ENCODE measurements around the gene SHMT2. TPM values are rescaled to one million over a fixed set of nuclear protein-coding genes. Genes with fewer than 3 reads are reported as not detected.

Gene SHMT2
- total RNA-seq, 1 donor from 2014 or later, result 54.0 TPM

DNA sequence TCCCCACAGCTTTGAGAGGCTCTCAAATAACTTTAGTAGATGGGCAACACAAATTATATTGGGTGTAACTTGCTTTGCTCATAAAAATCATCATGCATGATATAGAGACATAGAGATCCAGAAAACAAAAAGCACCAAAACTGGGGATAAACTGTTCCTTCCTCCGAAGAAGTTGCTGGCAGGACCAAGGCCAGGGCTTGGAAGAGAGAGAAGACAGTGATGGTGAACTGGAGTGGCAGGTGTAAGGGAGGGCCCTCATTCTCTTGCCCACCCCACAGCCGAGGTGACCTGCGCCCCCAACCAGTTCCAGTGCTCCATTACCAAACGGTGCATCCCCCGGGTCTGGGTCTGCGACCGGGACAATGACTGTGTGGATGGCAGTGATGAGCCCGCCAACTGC, 28.3 kb upstream of the SHMT2 start:
- no peaks in the 10 kb centered on the region for H3K4me1 ChIP-seq
- peaks cover 0 to 98% of the 10 kb centered on the region in 2 donors for H3K36me3 ChIP-seq
- no peaks in the 10 kb centered on the region for H3K27me3 ChIP-seq
- DNase-seq (ENCODE audit: extremely low spot score in 2 of 2), result no peak
- no peak overlapping the region for H3K4me3 ChIP-seq
- H3K9me3 ChIP-seq, result no peaks in the 10 kb centered on the region
- TF ChIP-seq, protein P1, sequence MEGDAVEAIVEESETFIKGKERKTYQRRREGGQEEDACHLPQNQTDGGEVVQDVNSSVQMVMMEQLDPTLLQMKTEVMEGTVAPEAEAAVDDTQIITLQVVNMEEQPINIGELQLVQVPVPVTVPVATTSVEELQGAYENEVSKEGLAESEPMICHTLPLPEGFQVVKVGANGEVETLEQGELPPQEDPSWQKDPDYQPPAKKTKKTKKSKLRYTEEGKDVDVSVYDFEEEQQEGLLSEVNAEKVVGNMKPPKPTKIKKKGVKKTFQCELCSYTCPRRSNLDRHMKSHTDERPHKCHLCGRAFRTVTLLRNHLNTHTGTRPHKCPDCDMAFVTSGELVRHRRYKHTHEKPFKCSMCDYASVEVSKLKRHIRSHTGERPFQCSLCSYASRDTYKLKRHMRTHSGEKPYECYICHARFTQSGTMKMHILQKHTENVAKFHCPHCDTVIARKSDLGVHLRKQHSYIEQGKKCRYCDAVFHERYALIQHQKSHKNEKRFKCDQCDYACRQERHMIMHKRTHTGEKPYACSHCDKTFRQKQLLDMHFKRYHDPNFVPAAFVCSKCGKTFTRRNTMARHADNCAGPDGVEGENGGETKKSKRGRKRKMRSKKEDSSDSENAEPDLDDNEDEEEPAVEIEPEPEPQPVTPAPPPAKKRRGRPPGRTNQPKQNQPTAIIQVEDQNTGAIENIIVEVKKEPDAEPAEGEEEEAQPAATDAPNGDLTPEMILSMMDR (IDR thresholded peaks at IDR 0.05), result no peak
- no peak for TF ChIP-seq POLR2AphosphoS5 (IDR thresholded peaks at IDR 0.05; ENCODE audit: insufficient read depth in 1 of 2, low read depth in 1 of 2)
- TF ChIP-seq POLR2A (IDR thresholded peaks at IDR 0.05), result no peak
- H3K27ac ChIP-seq, result no peak overlapping the region
- intact Hi-C loops (cut with DNase I), result no loop called here

DNA sequence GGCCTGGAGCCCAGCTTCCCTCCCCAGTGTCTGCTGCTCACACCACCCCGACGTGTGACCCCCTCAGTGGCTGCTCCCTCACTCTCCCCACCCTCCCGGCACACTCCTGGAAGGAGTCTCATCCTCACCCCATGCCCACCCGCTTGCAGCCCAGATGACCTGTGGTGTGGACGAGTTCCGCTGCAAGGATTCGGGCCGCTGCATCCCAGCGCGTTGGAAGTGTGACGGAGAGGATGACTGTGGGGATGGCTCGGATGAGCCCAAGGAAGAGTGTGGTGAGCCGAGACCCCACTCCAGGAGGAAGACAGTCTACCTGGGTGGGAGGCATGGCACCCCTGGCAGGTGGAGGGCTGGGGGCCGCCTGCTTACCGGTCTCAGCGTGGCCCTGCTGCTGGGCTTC, 27.9 kb upstream of the SHMT2 start:
- Histone ChIP-seq H3K9me3 (no peaks in the 10 kb centered on the region), H3K27me3 (no peaks in the 10 kb centered on the region), H3K36me3 (peaks cover under 1 to 98% of the 10 kb centered on the region in 2 donors), H3K4me1 (no peaks in the 10 kb centered on the region), H3K27ac (no peak overlapping the region), H3K4me3 (no peak overlapping the region)
- DNase-seq (ENCODE audit: extremely low spot score in 2 of 2), result no peak
- intact Hi-C loops (cut with DNase I), result no loop called here
- no peak for TF ChIP-seq POLR2A (IDR thresholded peaks at IDR 0.05)
- TF ChIP-seq POLR2AphosphoS5 (IDR thresholded peaks at IDR 0.05; ENCODE audit: insufficient read depth in 1 of 2, low read depth in 1 of 2), result no peak
- TF ChIP-seq, protein P1 (IDR thresholded peaks at IDR 0.05), result no peak

DNA sequence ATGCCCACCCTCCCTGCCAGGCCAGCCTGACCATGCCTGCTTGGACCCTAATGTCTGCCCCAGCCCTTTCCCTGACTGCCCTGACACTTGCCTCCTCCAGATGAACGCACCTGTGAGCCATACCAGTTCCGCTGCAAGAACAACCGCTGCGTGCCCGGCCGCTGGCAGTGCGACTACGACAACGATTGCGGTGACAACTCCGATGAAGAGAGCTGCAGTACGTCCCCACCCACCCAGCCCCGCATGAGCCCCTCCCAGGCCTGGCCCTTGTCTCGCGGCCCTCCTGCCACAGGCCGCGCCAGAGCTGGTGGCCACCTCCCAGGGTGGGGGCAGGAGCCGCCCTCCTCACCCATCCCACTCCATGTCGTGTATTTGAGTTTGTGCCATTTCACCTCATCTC, 27.2 kb upstream of the SHMT2 start:
- TF ChIP-seq, protein P1 (IDR thresholded peaks at IDR 0.05), result no peak
- no peak for TF ChIP-seq POLR2A (IDR thresholded peaks at IDR 0.05)
- no peak for TF ChIP-seq POLR2AphosphoS5 (IDR thresholded peaks at IDR 0.05; ENCODE audit: insufficient read depth in 1 of 2, low read depth in 1 of 2)
- no peak for DNase-seq (ENCODE audit: extremely low spot score in 2 of 2)
- H3K36me3 ChIP-seq, result peaks cover 4 to 96% of the 10 kb centered on the region in 2 donors
- no peak overlapping the region for H3K27ac ChIP-seq
- H3K4me3 ChIP-seq, result no peak overlapping the region
- H3K9me3 ChIP-seq, result no peaks in the 10 kb centered on the region
- H3K27me3 ChIP-seq, result no peaks in the 10 kb centered on the region
- intact Hi-C loops (cut with DNase I), result no loop called here
- no peaks in the 10 kb centered on the region for H3K4me1 ChIP-seq

DNA sequence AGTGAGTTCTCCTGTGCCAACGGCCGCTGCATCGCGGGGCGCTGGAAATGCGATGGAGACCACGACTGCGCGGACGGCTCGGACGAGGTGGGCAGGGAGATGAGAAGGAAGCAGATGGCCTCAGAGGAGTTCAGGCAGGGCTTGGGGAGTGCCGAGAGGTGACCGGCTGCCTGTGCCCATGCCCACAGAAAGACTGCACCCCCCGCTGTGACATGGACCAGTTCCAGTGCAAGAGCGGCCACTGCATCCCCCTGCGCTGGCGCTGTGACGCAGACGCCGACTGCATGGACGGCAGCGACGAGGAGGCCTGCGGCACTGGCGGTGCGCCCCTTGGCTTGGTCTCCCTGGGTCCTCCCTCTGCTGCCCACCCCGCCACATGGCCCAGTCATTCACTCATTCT, 26.3 kb upstream of the SHMT2 start:
- Histone ChIP-seq H3K36me3 (peaks cover 4 to 96% of the 10 kb centered on the region in 2 donors), H3K4me1 (no peaks in the 10 kb centered on the region), H3K27ac (no peak overlapping the region), H3K27me3 (no peaks in the 10 kb centered on the region), H3K9me3 (no peaks in the 10 kb centered on the region), H3K4me3 (no peak overlapping the region)
- no peak for DNase-seq (ENCODE audit: extremely low spot score in 2 of 2)
- intact Hi-C loops (cut with DNase I), result no loop called here
- TF ChIP-seq POLR2A (IDR thresholded peaks at IDR 0.05) (no peak), POLR2AphosphoS5 (IDR thresholded peaks at IDR 0.05; ENCODE audit: insufficient read depth in 1 of 2, low read depth in 1 of 2) (no peak)
- TF ChIP-seq, protein P1 (IDR thresholded peaks at IDR 0.05), result no peak

DNA sequence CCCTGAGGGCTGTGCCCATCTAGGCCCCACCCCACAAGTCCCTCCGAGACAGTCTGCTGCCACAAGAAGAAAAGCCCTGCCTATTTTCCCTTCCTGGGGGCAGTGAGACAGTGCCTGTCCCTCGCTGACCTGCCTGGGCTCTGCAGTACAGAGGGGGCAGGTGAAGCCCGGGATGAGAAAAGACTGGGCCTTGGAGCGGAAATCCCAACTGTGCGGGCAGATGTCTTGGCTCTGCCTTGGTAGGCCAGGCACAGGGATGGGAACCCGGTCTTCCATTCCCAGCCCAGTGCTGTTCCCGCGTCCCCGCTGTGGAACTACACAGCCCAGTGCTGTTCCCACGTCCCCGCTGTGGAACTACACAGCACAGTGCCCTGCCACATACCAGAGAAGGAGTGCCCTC, 25.7 kb upstream of the SHMT2 start:
- TF ChIP-seq, protein P1 (IDR thresholded peaks at IDR 0.05), result no peak
- TF ChIP-seq POLR2AphosphoS5 (IDR thresholded peaks at IDR 0.05; ENCODE audit: insufficient read depth in 1 of 2, low read depth in 1 of 2) (no peak), POLR2A (IDR thresholded peaks at IDR 0.05) (no peak)
- H3K27me3 ChIP-seq, result no peaks in the 10 kb centered on the region
- no peaks in the 10 kb centered on the region for H3K9me3 ChIP-seq
- no peaks in the 10 kb centered on the region for H3K4me1 ChIP-seq
- H3K4me3 ChIP-seq, result no peak overlapping the region
- DNase-seq (ENCODE audit: extremely low spot score in 2 of 2), result no peak
- peaks cover 4 to 94% of the 10 kb centered on the region in 2 donors for H3K36me3 ChIP-seq
- intact Hi-C loops (cut with DNase I), result no loop called here
- no peak overlapping the region for H3K27ac ChIP-seq
